NT2/D1 (cell line): Measurements from ENCODE around the gene CMTM1.
A peak's percentile ranks its signal among the peaks of the same experiment; 100 is the strongest.

Source experiments
- DNase-seq: peaks from one replicate; pipeline ENCODE4 v3.0.0-alpha.2; 2011; ENCODE audit warnings: low read depth, low spot score
- H3K27me3 ChIP-seq: 2 replicates; pipeline ENCODE4 v1.6.0; 2011; ENCODE audit warnings: mild to moderate bottlenecking; ENCODE audit not compliant: insufficient read length, insufficient read depth
- H3K36me3 ChIP-seq: 2 replicates; pipeline ENCODE4 v1.6.1; 2011; ENCODE audit warnings: mild to moderate bottlenecking, low read length, mixed read lengths; ENCODE audit not compliant: insufficient read depth, insufficient read length
- H3K4me1 ChIP-seq: 2 replicates; pipeline ENCODE4 v1.5.1; 2011; ENCODE audit not compliant: insufficient read depth, insufficient read length
- H3K4me3 ChIP-seq: 2 replicates; pipeline ENCODE4 v1.5.1; 2011; ENCODE audit warnings: low read depth; ENCODE audit not compliant: insufficient read length
- H3K9ac ChIP-seq: 2 replicates; pipeline ENCODE4 v1.6.0; 2011; ENCODE audit warnings: low read depth; ENCODE audit not compliant: insufficient read length
- H3K9me3 ChIP-seq: 2 replicates; pipeline ENCODE4 v1.5.1; 2011; ENCODE audit warnings: mild to moderate bottlenecking, low read length; ENCODE audit not compliant: insufficient read depth
- SUZ12 ChIP-seq: IDR thresholded peaks from 2 replicates; pipeline ENCODE4 v1.6.1; 2011; ENCODE audit not compliant: insufficient read length, insufficient read depth; ENCODE audit errors: extremely low read depth
- YY1 ChIP-seq: IDR thresholded peaks from 2 replicates; pipeline ENCODE4 v1.6.1; 2011; ENCODE audit not compliant: insufficient read length, insufficient read depth
- ZNF274 ChIP-seq: IDR thresholded peaks from 2 replicates; pipeline ENCODE4 v1.6.1; 2011; ENCODE audit warnings: mild to moderate bottlenecking, low read depth, low read length

Gene CMTM1

GRCh38 chr16:66566051-66566901 lies at the start of gene CMTM1:
Gene CMTM1, plus strand, starts transcription at chr16:66566439. Its CDS starts 75 bp downstream, at chr16:66566514.
- TF ChIP-seq YY1: no peak
- TF ChIP-seq SUZ12: no peak
- TF ChIP-seq ZNF274: no peak
- peak within 1 kb of the TSS; percentile 52 for H3K4me3 ChIP-seq
- H3K9me3 ChIP-seq: no peaks in the 10 kb centered on the region
- no peak for DNase-seq
- H3K4me1 ChIP-seq: no peaks in the 10 kb centered on the region
- H3K27me3 ChIP-seq: peaks cover 38% of the 10 kb centered on the region
- H3K9ac ChIP-seq: peak within 1 kb of the TSS; percentile 47
- no peaks in the 10 kb centered on the region for H3K36me3 ChIP-seq

GRCh38 chr16:66516509-66516807 lies 49.8 kb upstream of the CMTM1 start:
- TF ChIP-seq SUZ12 (no peak), YY1 (no peak), ZNF274 (no peak)
- H3K4me1 ChIP-seq: peaks cover 36% of the 10 kb centered on the region
- H3K36me3 ChIP-seq: peaks cover 4% of the 10 kb centered on the region
- H3K4me3 ChIP-seq: no peak overlapping the region
- no peak for DNase-seq
- no peaks in the 10 kb centered on the region for H3K27me3 ChIP-seq
- peaks cover 4% of the 10 kb centered on the region; the same call in 1 of the 2 replicates for H3K9me3 ChIP-seq
- no peak overlapping the region for H3K9ac ChIP-seq

DNA sequence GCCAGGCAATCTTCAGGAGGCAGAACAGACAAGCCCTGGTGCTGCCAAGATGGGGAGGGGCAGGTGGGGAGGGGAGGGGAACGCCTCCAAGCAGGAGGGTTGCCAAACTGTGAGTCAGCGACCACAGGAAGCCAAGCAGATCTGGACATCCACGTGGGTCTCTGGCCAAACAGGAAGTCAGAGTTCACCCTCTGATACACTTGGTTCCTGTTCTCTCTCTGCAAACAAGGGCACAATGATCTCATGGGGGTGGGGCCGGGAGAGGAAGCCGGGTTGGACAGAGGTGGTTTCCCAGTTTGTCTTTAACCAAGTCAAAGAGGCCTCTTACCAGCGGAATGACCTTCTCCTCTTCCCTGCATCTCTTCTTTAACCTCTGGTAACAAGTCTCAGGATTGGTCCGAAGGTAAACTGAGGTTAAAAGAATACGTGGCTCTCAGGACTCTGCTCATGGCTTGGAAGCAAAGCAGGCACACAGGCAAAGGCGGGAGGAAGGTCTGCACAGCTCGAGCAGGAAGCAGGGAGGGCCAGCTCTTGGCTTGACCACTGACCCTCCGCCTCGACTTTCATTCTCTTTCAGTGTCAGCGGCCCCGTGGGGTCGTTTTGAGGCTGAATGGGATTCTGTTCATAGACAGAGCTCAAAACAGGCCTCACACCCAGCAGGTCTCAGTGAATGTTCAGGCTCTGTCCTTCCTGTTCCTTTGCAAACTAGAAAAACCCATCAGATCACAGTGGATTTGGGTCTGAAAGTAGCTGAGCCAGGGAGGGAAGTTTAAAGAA lies 49.2 kb upstream of the CMTM1 start:
- Histone ChIP-seq H3K36me3 (peaks cover 4% of the 10 kb centered on the region), H3K4me3 (no peak overlapping the region), H3K9ac (no peak overlapping the region), H3K27me3 (no peaks in the 10 kb centered on the region), H3K9me3 (peaks cover 4% of the 10 kb centered on the region; the same call in 1 of the 2 replicates), H3K4me1 (peaks cover 36% of the 10 kb centered on the region)
- DNase-seq: no peak
- no peak for TF ChIP-seq YY1
- no peak for TF ChIP-seq SUZ12
- no peak for TF ChIP-seq ZNF274

- no peak overlapping the region for H3K4me3 ChIP-seq
- peaks cover 39% of the 10 kb centered on the region for H3K4me1 ChIP-seq
- H3K27me3 ChIP-seq: no peaks in the 10 kb centered on the region
- DNase-seq: no peak
- TF ChIP-seq ZNF274 (no peak), YY1 (no peak), SUZ12 (no peak)
- H3K36me3 ChIP-seq: peaks cover 4% of the 10 kb centered on the region
- peaks cover 4% of the 10 kb centered on the region; the same call in 1 of the 2 replicates for H3K9me3 ChIP-seq
- H3K9ac ChIP-seq: no peak overlapping the region
Observed at GRCh38 chr16:66517586-66518263, 48.5 kb upstream of the CMTM1 start.

GRCh38 chr16:66519482-66520373 lies 46.5 kb upstream of the CMTM1 start:
- Histone ChIP-seq H3K27me3 (no peaks in the 10 kb centered on the region), H3K4me1 (peaks cover 31% of the 10 kb centered on the region), H3K9me3 (no peaks in the 10 kb centered on the region), H3K9ac (no peak overlapping the region), H3K36me3 (peaks cover 4% of the 10 kb centered on the region), H3K4me3 (no peak overlapping the region)
- no peak for DNase-seq
- TF ChIP-seq YY1 (no peak), SUZ12 (no peak), ZNF274 (no peak)

GRCh38 chr16:66520406-66521170 lies 45.7 kb upstream of the CMTM1 start:
- Histone ChIP-seq H3K9ac (no peak overlapping the region), H3K9me3 (no peaks in the 10 kb centered on the region)
- TF ChIP-seq ZNF274 (no peak), YY1 (no peak), SUZ12 (no peak)

More at GRCh38 chr16:66520406-66521170, 45.7 kb upstream of the CMTM1 start:
- H3K27me3 ChIP-seq: no peaks in the 10 kb centered on the region
- no peak overlapping the region for H3K4me3 ChIP-seq
- peaks cover 30% of the 10 kb centered on the region for H3K4me1 ChIP-seq
- DNase-seq: no peak
- H3K36me3 ChIP-seq: peaks cover 1% of the 10 kb centered on the region
